Activated naive CD8-positive, alpha-beta T cell treated with anti-CD3 and anti-CD28 coated beads for 36 hours (primary cell): ENCODE results near the gene PRICKLE2. TPM values are rescaled to one million over a fixed set of nuclear protein-coding genes. Genes with fewer than 3 reads are reported as not detected.

Source experiments
- DNase-seq: peaks from one replicate; pipeline ENCODE4 v3.0.0; 2021
- H3K27ac Mint-ChIP-seq: one replicate; pipeline ENCODE4 v1.8.0; 2022; ENCODE audit warnings: mild to moderate bottlenecking, moderate library complexity, mixed read lengths
- H3K27me3 Mint-ChIP-seq: one replicate; pipeline ENCODE4 v1.8.0; 2022; ENCODE audit warnings: mild to moderate bottlenecking, mixed read lengths
- H3K36me3 Mint-ChIP-seq: one replicate; pipeline ENCODE4 v1.8.0; 2021; ENCODE audit warnings: mild to moderate bottlenecking, mixed read lengths
- H3K4me1 Mint-ChIP-seq: one replicate; pipeline ENCODE4 v1.8.0; 2021; ENCODE audit warnings: mixed read lengths
- H3K4me3 Mint-ChIP-seq: one replicate; pipeline ENCODE4 v1.8.0; 2022; ENCODE audit warnings: mild to moderate bottlenecking, moderate library complexity, mixed read lengths
- H3K9me3 Mint-ChIP-seq: one replicate; pipeline ENCODE4 v1.8.0; 2022; ENCODE audit warnings: mixed read lengths
- total RNA-seq, 2 experiments: library from RNA; stranded (reverse); gene quantifications; one replicate each; pipeline ENCODE4 v1.2.3, GENCODE V29; 2021

PRICKLE2 gene
- total RNA-seq, 2 experiments from 2014 or later = not detected

DNA sequence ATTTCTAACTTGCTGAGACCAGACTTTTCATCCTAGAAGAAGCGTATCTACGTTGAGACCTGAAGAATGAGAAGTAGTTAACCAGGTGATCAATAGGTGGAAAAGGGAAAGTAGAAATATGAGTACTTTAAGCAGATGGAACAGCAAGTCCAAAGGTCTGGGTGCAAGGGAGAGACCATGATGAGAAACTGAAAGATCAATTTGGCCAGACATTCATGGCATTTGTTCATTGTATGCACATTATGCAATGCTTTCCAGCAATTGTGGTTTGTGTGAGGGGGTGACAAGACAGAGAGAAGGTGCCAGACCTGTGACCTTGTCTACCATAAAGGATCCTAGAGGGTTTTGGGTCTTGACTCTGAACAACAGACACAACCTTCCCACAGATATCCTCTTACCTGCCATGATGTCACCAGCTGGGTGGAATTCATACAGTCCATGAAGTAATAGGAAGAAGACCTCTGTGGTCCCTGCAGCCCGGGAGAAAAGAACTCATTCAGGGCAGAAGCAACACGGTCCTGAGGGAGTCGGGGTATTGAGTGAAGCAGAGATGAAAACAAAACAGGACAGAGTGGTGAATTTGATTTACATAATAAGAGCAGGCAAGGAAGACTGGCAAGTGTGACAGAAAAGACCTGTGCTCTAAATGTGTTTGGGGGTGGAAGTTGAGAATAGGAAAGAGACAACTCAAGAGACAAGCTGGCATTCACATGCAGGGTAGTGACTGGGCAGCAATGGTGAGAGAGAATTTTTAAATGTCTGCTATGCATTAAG is 138.6 kb downstream of the PRICKLE2 start:
- Mint-ChIP-seq H3K36me3 (no peaks in the 10 kb centered on the region), H3K27me3 (peaks cover 11% of the 10 kb centered on the region), H3K4me1 (no peaks in the 10 kb centered on the region), H3K9me3 (no peaks in the 10 kb centered on the region), H3K4me3 (no peak overlapping the region), H3K27ac (no peak overlapping the region)
- DNase-seq = no peak

DNA sequence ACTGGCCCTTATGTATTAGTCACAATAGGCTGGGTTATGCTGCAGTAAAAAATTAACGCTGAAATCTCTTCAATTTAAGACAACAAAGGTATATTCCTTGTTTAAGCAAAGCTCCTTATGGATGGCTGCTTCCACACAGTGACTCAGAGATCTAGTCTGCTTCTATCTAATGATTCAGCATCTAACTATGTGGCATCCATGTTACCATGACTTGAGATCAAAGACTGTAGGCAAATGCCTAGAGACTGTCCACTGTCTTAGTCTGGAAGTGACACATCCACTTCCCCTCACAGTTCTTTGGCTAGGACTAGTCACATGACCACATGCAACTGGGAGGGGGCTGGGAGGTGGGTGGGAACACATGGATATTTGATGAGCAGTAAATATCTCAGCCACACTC is 140.6 kb downstream of the PRICKLE2 start:
- no peaks in the 10 kb centered on the region for H3K4me1 Mint-ChIP-seq
- H3K4me3 Mint-ChIP-seq = no peak overlapping the region

DNA sequence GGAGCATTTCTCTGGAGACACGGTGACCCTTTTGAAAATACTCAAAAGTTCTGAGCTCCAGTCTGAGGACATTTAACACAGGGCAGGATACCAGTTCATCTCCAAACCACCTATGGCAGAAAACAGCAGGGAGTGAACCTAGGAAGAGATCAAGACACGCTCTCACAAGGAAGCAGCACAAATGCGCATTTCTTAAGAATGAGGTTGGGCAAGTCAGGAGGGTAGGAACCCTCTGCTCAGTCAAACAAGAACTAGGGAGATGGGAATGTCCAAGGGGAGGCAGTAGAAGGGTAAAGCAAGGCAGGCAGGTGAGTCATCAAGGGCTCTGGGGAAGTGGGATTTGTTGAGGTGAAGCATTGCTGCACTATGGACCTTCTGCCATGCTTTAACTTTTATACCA is 141.7 kb downstream of the PRICKLE2 start:
- Mint-ChIP-seq H3K27ac (no peak overlapping the region), H3K36me3 (no peaks in the 10 kb centered on the region), H3K9me3 (no peaks in the 10 kb centered on the region), H3K4me1 (no peaks in the 10 kb centered on the region), H3K4me3 (no peak overlapping the region), H3K27me3 (no peaks in the 10 kb centered on the region)
- DNase-seq = no peak

More for the DNA sequence above, 140.6 kb downstream of the PRICKLE2 start:
- no peaks in the 10 kb centered on the region for H3K27me3 Mint-ChIP-seq
- H3K27ac Mint-ChIP-seq = no peak overlapping the region
- DNase-seq = no peak
- H3K9me3 Mint-ChIP-seq = no peaks in the 10 kb centered on the region
- no peaks in the 10 kb centered on the region for H3K36me3 Mint-ChIP-seq

DNA sequence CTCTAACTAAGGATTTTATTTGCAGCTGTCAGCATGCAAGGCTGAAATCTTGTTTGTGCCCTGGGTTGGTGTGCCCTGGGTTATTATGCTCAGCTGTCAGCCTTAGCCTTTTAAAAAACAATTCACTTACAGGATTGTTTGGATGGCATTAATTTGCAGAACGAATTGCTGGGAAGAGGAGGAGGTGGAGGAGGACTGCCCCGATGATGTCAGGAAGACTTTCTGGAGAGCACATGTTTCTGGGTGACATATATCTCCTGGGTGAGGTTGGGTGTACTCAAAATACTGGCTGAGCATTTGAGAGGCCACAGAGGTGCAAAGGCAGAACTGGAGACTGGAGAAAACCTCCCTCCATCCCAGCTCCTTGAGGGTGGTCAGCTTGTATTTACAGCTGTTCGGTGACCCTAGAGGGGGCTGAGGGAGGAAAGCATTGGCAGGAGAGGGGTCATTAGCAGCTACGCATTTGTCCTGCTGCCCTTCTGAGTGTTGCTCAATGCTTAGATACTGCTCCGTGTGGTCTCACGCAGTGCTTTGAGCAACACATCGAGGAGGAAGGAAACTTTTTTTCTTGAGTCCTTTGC is 142.2 kb downstream of the PRICKLE2 start:
- Mint-ChIP-seq H3K27me3 (peaks cover 3% of the 10 kb centered on the region), H3K27ac (no peak overlapping the region), H3K4me1 (no peaks in the 10 kb centered on the region), H3K36me3 (no peaks in the 10 kb centered on the region), H3K4me3 (no peak overlapping the region), H3K9me3 (no peaks in the 10 kb centered on the region)
- DNase-seq = no peak

DNA sequence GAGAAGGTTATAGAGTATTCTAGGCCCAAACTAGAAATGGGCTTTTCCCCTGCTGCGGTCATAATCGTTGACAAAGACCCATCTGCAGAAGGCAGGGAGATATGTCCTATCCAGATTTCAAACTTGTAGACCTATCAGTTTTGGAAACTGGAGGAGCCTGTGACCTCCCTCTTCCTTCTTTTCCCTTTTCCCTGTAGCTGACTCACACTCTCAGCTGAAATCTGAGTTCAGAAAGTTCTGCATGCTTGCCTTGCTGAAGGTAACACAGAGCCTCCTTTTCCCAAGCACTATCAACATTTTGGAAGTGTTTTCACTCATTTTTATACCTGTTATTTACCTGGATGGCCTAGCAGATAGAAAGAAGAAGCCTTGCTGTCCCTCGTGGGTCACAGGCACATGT is 142.9 kb downstream of the PRICKLE2 start:
- H3K36me3 Mint-ChIP-seq = no peaks in the 10 kb centered on the region
- H3K4me3 Mint-ChIP-seq = no peak overlapping the region
- no peak for DNase-seq
- H3K4me1 Mint-ChIP-seq = no peaks in the 10 kb centered on the region
- H3K9me3 Mint-ChIP-seq = no peaks in the 10 kb centered on the region
- no peak overlapping the region for H3K27ac Mint-ChIP-seq
- H3K27me3 Mint-ChIP-seq = peaks cover 3% of the 10 kb centered on the region

DNA sequence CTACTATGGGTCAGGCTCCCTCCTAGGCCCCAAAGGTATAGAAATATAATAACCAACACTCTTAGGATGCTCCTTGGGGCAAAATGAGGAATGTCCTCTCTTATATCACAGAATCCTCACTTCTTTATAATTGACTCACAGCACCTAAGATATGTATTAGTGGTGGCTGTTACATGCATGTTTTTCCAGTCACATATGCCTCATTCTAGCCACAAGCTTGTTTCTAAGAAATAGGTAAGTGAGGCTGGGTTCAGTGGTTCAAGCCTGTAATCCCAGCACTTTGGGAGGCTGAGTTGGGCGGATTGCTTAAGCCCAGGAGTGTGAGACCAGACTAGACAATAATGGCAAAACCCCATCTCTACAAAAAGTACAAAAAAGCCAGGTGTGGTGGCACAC is 144.0 kb downstream of the PRICKLE2 start:
- H3K9me3 Mint-ChIP-seq = no peaks in the 10 kb centered on the region
- no peak overlapping the region for H3K4me3 Mint-ChIP-seq
- H3K36me3 Mint-ChIP-seq = no peaks in the 10 kb centered on the region
- DNase-seq = no peak
- no peaks in the 10 kb centered on the region for H3K4me1 Mint-ChIP-seq
- peaks cover 7% of the 10 kb centered on the region for H3K27me3 Mint-ChIP-seq
- no peak overlapping the region for H3K27ac Mint-ChIP-seq

DNA sequence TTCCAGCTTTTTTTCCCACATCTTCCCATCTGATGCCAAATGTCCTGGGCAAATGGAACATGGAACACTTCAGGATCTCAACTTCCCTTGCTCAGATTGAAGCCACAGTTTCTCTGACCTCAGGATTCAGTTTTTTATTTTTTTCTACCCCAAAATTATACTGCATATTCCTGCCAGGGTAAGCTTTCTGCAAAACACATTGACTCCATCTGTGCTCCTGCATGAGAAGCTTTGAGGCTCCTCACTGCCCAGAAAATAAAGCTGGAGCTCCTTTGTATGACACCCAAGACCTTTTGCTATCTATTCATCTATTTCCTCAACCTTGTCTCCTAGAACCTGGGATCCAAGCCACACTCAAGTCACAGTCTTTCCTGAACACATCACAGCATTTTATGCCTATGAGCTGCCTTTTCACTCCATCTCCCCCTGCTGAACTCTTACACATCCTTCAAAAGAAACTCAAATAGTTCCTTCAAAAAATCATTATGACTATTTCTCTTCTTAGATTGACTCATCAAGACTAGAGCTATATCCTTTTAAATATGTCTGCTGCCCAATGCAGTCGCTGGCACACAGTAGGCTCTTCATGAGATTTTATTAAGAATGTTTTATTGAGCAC is 144.5 kb downstream of the PRICKLE2 start:
- Mint-ChIP-seq H3K9me3 (no peaks in the 10 kb centered on the region), H3K4me1 (no peaks in the 10 kb centered on the region), H3K27me3 (peaks cover 7% of the 10 kb centered on the region), H3K27ac (no peak overlapping the region), H3K36me3 (no peaks in the 10 kb centered on the region), H3K4me3 (no peak overlapping the region)
- DNase-seq = no peak

DNA sequence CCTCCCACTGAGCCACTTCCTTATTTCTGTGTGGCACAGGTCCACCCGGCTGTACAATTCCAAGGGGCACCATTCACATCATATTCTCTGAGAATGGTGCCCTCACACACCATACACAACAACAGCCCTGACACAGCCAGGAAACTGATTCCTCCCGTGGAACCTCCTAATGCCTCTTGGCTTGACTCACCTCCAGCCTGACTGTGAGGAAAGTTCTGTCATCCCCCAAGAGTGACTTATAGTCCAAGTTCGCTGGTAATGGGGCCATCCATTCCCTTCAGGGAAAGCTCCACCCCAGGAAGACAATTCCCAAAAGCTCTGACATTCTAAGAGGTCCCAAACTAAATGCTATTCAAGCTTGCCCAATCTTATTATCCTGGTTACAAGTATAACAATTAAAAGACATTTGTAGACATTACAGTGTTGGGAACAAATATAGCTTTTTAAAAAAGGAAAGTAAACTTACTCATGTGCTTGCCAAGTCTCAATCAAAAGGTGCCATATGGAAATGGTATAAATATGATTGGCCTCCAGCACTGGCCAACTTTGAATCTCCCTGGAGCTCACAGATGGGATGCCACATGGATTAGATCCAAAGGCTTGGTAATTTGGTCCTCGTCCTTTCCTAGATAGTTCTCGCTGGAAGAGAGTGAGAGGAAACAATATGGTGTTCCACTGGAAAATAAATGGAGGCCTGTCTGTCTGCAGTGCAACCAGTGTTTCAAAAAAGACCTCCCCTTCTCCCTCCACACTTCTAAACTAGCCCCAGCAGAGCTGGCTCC is 145.7 kb downstream of the PRICKLE2 start:
- Mint-ChIP-seq H3K4me1 (no peaks in the 10 kb centered on the region), H3K9me3 (no peaks in the 10 kb centered on the region), H3K27me3 (peaks cover 14% of the 10 kb centered on the region), H3K36me3 (no peaks in the 10 kb centered on the region), H3K27ac (no peak overlapping the region), H3K4me3 (no peak overlapping the region)
- no peak for DNase-seq

DNA sequence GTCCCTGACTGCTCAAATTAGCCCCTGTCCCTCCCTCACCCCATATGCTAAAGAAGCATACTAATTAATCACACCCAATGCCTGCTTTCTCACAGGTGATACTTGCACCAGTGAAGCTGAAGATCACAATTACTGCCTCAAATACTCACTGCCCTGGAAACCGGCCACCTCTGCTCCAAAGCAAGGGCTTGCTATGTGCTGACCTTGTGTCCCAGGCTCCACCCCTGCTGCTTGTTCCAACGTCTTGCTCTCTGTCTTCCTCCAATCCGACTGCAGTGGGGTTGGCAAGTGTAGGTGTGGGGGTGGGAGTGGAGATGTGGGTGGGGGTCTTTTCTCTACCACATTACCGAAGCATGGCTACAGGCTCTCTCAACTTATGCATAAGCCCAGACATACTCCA is 146.3 kb downstream of the PRICKLE2 start:
- Mint-ChIP-seq H3K9me3 (no peaks in the 10 kb centered on the region), H3K36me3 (no peaks in the 10 kb centered on the region), H3K4me3 (no peak overlapping the region)

DNA sequence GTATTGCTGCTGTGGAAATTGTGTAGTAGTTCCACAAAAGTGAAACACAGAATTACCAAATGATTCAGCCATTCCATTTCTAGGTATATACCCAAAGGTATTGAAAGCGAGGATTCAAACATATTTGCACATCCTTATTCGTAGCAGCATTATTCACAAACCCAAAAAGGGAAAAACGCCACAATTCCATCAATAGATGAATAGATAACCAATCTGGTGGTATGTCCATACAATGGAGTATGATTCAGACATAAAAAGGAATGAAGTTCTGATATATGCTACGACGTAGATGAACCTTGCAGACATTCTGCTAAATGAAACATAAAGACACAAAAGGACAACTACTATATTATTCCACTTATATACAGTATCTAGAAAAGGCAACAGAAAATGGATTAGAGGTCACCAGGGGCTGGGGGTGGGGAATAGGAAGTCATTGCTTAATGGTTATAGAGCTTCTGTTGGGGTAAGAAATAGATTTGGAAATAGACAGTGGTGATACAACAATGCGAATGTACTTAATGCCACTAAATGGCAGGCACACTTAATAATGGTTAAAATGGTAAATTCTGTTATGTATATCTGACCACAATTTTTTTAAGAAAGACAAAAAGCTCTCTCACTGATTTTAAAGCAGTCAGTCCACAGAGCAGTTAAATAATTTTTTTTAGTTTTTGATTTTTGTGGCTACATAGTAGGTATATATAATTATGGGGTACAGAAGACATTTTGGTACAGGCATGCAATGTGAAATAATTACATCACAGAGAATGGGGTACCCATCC is 150.2 kb downstream of the PRICKLE2 start:
- no peak overlapping the region for H3K27ac Mint-ChIP-seq
- H3K27me3 Mint-ChIP-seq = peaks cover 46% of the 10 kb centered on the region
- H3K4me1 Mint-ChIP-seq = no peaks in the 10 kb centered on the region
- H3K9me3 Mint-ChIP-seq = no peaks in the 10 kb centered on the region
- H3K36me3 Mint-ChIP-seq = no peaks in the 10 kb centered on the region
- no peak overlapping the region for H3K4me3 Mint-ChIP-seq
- no peak for DNase-seq

More for the DNA sequence above, 146.3 kb downstream of the PRICKLE2 start:
- Mint-ChIP-seq H3K27me3 (peaks cover 20% of the 10 kb centered on the region), H3K27ac (no peak overlapping the region), H3K4me1 (no peaks in the 10 kb centered on the region)
- no peak for DNase-seq

DNA sequence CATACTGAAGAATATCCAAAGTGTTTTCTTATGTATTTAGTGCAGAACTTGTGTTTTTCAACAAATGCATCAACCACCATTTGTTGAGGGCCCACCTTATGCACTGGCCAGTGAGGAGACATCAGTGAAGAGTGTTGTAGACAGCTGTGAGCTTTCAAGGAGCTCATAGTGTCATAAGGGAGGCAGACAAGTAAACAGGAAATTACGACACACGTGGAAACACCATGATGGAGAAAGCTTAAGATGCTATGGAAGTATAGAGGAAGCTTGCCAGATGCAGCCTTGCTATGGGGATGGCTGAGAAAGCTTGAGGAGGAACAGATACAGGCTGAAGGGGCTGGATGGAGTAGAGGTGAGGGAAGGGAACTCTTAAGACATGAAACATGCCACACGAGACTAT is 151.2 kb downstream of the PRICKLE2 start:
- no peak for DNase-seq
- H3K4me1 Mint-ChIP-seq = no peaks in the 10 kb centered on the region
- no peak overlapping the region for H3K27ac Mint-ChIP-seq
- no peaks in the 10 kb centered on the region for H3K9me3 Mint-ChIP-seq
- no peak overlapping the region for H3K4me3 Mint-ChIP-seq
- peaks cover 54% of the 10 kb centered on the region for H3K27me3 Mint-ChIP-seq
- H3K36me3 Mint-ChIP-seq = no peaks in the 10 kb centered on the region

DNA sequence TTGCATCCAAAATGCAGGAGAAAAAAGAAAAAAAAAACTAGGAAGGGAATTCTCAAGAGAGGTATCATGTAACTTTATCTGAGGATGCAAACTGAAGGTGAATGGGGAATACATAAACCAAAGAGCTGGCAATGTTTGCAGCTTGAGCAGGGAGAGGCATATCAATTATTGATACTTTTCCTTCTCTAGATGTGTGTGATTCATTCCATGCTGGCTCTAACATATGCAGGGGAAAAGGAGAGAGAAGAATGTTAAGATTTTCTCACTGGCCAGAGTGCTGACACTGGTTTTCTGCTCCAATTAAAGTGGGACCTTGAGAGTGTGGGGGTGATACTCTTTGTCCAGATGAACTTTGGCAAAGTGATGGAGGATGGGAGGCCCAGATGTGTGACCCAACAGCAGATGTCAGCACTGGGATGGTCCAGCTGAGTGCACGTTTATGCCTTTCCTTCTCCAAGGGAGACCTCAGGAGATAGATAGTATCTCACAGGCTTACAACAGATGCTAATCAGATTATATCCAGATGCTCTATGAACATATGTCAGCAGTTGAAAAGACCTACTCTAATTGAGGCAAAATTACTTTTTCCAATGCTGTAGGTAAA is 152.0 kb downstream of the PRICKLE2 start:
- Mint-ChIP-seq H3K27ac (no peak overlapping the region), H3K9me3 (no peaks in the 10 kb centered on the region), H3K4me1 (no peaks in the 10 kb centered on the region), H3K36me3 (no peaks in the 10 kb centered on the region), H3K4me3 (no peak overlapping the region), H3K27me3 (peaks cover 54% of the 10 kb centered on the region)
- DNase-seq = no peak

DNA sequence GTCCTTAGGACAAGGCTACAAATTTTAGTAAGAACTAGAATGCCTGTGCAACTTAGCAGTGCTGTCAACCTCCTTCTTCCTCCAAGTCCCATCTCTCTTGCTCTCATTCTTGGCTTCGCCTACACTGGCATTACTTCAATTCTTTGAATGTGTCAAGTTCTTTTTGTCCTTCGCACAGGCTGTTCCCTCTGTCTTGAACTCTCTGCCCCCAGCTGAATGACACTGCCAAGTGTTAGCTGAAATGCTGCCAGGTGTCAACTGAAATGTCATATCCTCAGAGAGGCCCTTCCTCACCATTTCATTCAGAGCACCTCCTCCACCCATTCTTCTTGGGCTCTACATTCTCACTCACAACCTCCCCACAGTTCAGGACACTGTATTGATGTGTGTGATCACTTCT is 153.1 kb downstream of the PRICKLE2 start:
- H3K36me3 Mint-ChIP-seq = no peaks in the 10 kb centered on the region

DNA sequence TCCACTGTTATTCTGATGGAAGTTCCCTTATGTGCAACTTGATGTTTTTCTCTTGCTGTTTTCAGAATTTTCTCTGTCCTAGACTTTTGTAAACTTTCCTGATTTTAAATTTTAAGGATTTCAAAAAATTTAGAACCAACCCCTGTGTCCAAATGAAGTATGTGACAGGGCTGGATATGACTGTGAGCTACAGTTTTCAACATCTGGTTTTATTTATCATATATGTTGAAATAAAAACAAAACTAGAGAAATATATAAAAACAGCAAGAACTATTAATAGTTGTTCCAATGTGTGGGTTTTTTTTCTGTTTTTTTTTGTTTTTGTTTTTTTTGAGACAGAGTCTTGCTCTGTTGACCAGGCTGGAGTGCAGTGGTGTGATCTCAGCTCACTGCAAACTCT is 154.6 kb downstream of the PRICKLE2 start:
- DNase-seq = no peak
- H3K4me3 Mint-ChIP-seq = no peak overlapping the region
- peaks cover 54% of the 10 kb centered on the region for H3K27me3 Mint-ChIP-seq
- no peaks in the 10 kb centered on the region for H3K4me1 Mint-ChIP-seq
- no peak overlapping the region for H3K27ac Mint-ChIP-seq
- no peaks in the 10 kb centered on the region for H3K36me3 Mint-ChIP-seq
- no peaks in the 10 kb centered on the region for H3K9me3 Mint-ChIP-seq

More for the DNA sequence above, 153.1 kb downstream of the PRICKLE2 start:
- Mint-ChIP-seq H3K4me3 (no peak overlapping the region), H3K9me3 (no peaks in the 10 kb centered on the region), H3K27me3 (peaks cover 54% of the 10 kb centered on the region), H3K4me1 (no peaks in the 10 kb centered on the region), H3K27ac (no peak overlapping the region)
- DNase-seq = no peak
